Stomach smooth muscle (tissue), 2 donors: Measurements from ENCODE around the gene MFAP2.
"Not testable (repeated sequence)": the region's sequence is repeated elsewhere in the genome, so short reads cannot be mapped to it uniquely, and the experiment has no call there.

Experiments used
- H3K27ac ChIP-seq: one replicate; pipeline ENCODE4 v1.7.0; 2013; ENCODE audit warnings: mild to moderate bottlenecking, low read length, inconsistent platforms
- H3K27me3 ChIP-seq, 2 donors: one replicate each; pipeline ENCODE4 v1.7.0; 2013; ENCODE audit warnings: low read length in 2 of 2; ENCODE audit not compliant: insufficient read depth in 2 of 2, control insufficient read depth in 1 of 2
- H3K36me3 ChIP-seq, 2 donors: one replicate each; pipeline ENCODE4 v1.7.0; 2013; ENCODE audit warnings: low read length in 2 of 2; ENCODE audit not compliant: control insufficient read depth in 2 of 2, insufficient read depth in 2 of 2
- H3K4me1 ChIP-seq: one replicate; pipeline ENCODE4 v1.7.0; 2013; ENCODE audit warnings: low read length; ENCODE audit not compliant: control insufficient read depth, insufficient read depth
- H3K4me3 ChIP-seq, 2 donors: one replicate each; pipeline ENCODE4 v1.7.0; 2013; ENCODE audit warnings: low read length in 2 of 2
- H3K9ac ChIP-seq, 2 donors: one replicate each; pipeline ENCODE4 v1.7.0; 2013; ENCODE audit warnings: low read length in 2 of 2, mild to moderate bottlenecking in 1 of 2
- H3K9me3 ChIP-seq, 2 donors: one replicate each; pipeline ENCODE4 v1.7.0; 2013; ENCODE audit warnings: low read length in 2 of 2; ENCODE audit not compliant: control insufficient read depth in 2 of 2
- donor health status: healthy.
- donor health status: Pancreatic carcinoma.

MFAP2 gene

GRCh38 chr1:16971341-16972188, 8.9 kb downstream of the MFAP2 start:
- no peak overlapping the region for H3K27ac ChIP-seq
- H3K36me3 ChIP-seq: peaks cover 0 to 10% of the 10 kb centered on the region in 2 donors

GRCh38 chr1:16970132-16970910, 10.1 kb downstream of the MFAP2 start:
- Histone ChIP-seq H3K4me3 (no peak overlapping the region), H3K9ac (no peak overlapping the region), H3K27me3 (no peaks in the 10 kb centered on the region), H3K27ac (no peak overlapping the region), H3K9me3 (no peaks in the 10 kb centered on the region), H3K36me3 (peaks cover 5 to 21% of the 10 kb centered on the region in 2 donors), H3K4me1 (peaks cover 23% of the 10 kb centered on the region)

More at GRCh38 chr1:16971341-16972188, 8.9 kb downstream of the MFAP2 start:
- no peaks in the 10 kb centered on the region for H3K27me3 ChIP-seq
- peaks cover 20% of the 10 kb centered on the region for H3K4me1 ChIP-seq
- H3K4me3 ChIP-seq: no peak overlapping the region
- no peak overlapping the region for H3K9ac ChIP-seq
- no peaks in the 10 kb centered on the region for H3K9me3 ChIP-seq

DNA sequence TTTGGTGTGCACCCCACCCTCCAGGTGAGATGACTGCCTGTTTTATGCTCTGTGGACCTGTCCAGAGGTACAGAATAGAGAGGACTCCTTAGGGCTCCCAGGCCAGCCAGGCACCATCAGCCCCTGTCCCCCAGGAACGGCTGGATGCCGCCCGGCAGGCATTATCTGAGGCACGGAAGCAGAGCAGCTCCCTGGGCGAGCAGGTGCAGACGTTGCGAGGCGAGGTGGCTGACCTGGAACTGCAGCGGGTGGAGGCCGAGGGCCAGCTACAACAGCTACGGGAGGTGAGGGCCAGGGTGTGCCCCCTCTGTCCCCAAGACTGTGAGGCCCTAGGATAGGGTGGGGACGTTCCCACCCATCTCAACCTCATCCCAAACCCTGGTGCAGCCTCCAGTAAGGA, 10.8 kb downstream of the MFAP2 start:
- H3K27ac ChIP-seq: no peak overlapping the region
- peaks cover 5 to 23% of the 10 kb centered on the region in 2 donors for H3K36me3 ChIP-seq
- H3K4me1 ChIP-seq: peaks cover 23% of the 10 kb centered on the region
- no peaks in the 10 kb centered on the region for H3K9me3 ChIP-seq
- no peak overlapping the region for H3K9ac ChIP-seq
- H3K27me3 ChIP-seq: no peaks in the 10 kb centered on the region
- H3K4me3 ChIP-seq: no peak overlapping the region

- no peaks in the 10 kb centered on the region for H3K27me3 ChIP-seq
- H3K36me3 ChIP-seq: peaks cover 5 to 23% of the 10 kb centered on the region in 2 donors
- H3K9ac ChIP-seq: no peak overlapping the region
- no peak overlapping the region for H3K27ac ChIP-seq
- no peak overlapping the region for H3K4me3 ChIP-seq
- peaks cover 23% of the 10 kb centered on the region for H3K4me1 ChIP-seq
- H3K9me3 ChIP-seq: no peaks in the 10 kb centered on the region
Observed at GRCh38 chr1:16969057-16969611, 11.3 kb downstream of the MFAP2 start.

DNA sequence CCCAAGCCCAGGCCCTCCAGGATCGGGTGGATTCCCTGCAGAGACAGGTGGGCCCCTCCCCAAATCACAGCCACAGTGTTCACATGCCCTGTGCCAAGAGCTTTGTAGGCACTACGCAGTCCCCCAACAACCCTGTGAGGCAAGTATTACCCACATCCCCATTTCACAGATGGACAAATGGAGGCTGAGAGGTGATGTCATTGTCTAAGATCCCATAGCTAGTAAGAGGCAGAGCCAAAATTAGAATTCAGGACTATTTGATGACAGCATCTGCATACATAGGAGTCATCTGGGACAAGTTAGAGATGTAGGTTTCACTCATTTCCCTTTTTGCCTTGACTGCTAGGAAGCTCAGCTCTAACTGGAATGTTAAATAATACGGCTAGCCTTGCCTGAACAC, 12.0 kb downstream of the MFAP2 start:
- Histone ChIP-seq H3K4me3 (no peak overlapping the region), H3K36me3 (peaks cover 5 to 23% of the 10 kb centered on the region in 2 donors), H3K27ac (no peak overlapping the region), H3K9ac (no peak overlapping the region), H3K4me1 (peaks cover 23% of the 10 kb centered on the region), H3K9me3 (no peaks in the 10 kb centered on the region), H3K27me3 (no peaks in the 10 kb centered on the region)

DNA sequence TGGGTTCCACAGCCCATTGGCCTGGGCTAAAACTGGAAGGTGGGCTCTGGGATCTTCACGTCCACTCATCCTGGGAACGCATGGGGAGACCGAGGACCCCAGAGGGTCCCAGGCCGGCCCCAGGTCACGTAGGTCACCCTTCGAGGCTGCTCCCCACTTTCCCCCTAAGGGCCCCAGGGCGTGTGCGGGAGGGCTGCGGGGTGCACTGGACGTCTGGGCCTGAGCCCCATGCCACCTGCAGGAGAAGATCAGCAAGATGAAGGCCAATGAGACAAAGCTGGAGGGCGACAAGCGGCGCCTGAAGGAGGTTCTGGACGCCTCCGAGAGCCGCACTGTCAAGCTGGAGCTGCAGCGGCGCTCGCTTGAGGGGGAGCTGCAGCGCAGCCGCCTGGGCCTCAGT, 12.5 kb downstream of the MFAP2 start:
- no peak overlapping the region for H3K27ac ChIP-seq
- H3K9me3 ChIP-seq: no peaks in the 10 kb centered on the region
- H3K36me3 ChIP-seq: peaks cover 5 to 23% of the 10 kb centered on the region in 2 donors
- no peaks in the 10 kb centered on the region for H3K27me3 ChIP-seq
- H3K9ac ChIP-seq: peak overlapping the region in 1 of 2 donors; percentile 45
- no peak overlapping the region for H3K4me3 ChIP-seq
- H3K4me1 ChIP-seq: peaks cover 23% of the 10 kb centered on the region

GRCh38 chr1:16967095-16967575, 13.3 kb downstream of the MFAP2 start:
- Histone ChIP-seq H3K4me3 (no peak overlapping the region), H3K9ac (no peak overlapping the region), H3K27ac (no peak overlapping the region), H3K36me3 (peaks cover 5 to 23% of the 10 kb centered on the region in 2 donors), H3K27me3 (no peaks in the 10 kb centered on the region), H3K9me3 (no peaks in the 10 kb centered on the region), H3K4me1 (peaks cover 23% of the 10 kb centered on the region)

DNA sequence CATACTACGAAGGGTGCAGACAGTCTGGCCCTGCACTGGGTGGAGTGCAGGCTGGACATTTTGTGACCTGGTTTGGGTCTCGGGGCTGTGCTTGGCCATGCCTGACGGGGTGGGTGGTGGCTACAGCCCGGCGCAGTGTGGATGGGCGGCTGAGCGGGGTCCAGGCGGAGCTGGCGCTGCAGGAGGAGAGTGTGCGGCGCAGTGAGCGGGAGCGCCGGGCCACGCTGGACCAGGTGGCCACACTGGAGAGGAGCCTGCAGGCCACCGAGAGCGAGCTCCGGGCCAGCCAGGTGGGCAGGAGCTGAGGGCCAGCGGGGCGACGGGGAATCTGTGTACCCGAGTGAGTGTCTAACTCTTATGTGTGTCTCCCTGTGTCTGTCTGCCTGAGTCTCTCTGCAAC, 14.1 kb downstream of the MFAP2 start:
- peaks cover 19% of the 10 kb centered on the region for H3K4me1 ChIP-seq
- no peak overlapping the region for H3K27ac ChIP-seq
- no peak overlapping the region for H3K4me3 ChIP-seq
- no peaks in the 10 kb centered on the region for H3K27me3 ChIP-seq
- peaks cover 5 to 23% of the 10 kb centered on the region in 2 donors for H3K36me3 ChIP-seq
- H3K9me3 ChIP-seq: no peaks in the 10 kb centered on the region
- no peak overlapping the region for H3K9ac ChIP-seq

DNA sequence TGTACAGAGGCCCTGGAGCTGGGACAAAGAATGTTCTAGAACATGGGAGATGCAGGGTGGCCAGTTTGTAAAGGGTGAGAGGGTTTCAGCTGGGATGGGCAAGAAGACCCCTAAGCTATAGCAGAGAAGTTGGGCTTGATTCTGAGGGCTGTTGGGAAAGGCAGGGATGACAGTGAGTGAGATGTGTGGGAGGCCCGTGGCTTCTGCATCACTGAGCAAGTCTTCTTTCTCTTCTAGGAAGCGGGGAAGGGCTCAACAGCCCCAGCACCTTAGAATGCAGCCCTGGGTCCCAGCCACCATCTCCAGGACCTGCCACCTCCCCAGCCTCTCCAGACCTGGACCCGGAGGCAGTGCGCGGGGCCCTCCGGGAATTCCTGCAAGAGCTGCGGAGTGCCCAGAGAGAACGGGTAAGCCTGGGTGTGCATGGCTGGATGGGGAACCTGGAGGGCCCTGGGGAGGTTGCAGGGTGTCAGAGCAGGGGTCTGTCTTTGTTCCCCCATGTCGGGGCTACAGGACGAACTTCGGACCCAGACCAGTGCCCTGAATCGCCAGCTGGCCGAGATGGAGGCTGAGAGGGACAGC, 14.8 kb downstream of the MFAP2 start:
- Histone ChIP-seq H3K27me3 (no peaks in the 10 kb centered on the region), H3K9me3 (no peaks in the 10 kb centered on the region), H3K9ac (no peak overlapping the region), H3K27ac (no peak overlapping the region), H3K4me1 (peaks cover 19% of the 10 kb centered on the region), H3K36me3 (peaks cover 5 to 20% of the 10 kb centered on the region in 2 donors), H3K4me3 (no peak overlapping the region)

DNA sequence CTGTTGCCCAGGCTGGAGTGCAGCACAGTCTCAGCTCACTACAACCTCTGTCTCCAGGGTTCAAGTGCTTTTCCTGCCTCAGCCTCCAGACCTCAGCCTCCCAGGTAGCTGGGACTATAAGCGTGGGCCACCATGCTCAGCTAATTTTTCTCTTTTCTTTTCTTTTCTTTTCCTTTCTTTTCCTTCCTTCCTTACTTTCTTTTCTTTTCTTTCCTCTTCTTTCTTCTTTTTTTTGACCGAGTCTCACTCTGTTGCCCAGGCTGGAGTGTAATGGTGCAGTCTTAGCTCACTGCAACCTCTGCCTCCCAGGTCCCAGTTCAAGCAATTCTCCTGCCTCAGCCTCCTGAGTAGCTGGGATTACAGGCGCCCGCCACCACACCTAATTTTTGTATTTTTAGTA, 16.3 kb downstream of the MFAP2 start:
- H3K27me3 ChIP-seq, H3K9ac ChIP-seq, H3K27ac ChIP-seq, H3K4me3 ChIP-seq, H3K9me3 ChIP-seq: not testable (repeated sequence)
- Histone ChIP-seq H3K4me1 (peaks cover 16% of the 10 kb centered on the region), H3K36me3 (peaks cover 5 to 17% of the 10 kb centered on the region in 2 donors)
